ENCODE results near the gene RRP7A. TPM values are rescaled to one million over a fixed set of nuclear protein-coding genes. Genes with fewer than 3 reads are reported as not detected.
"Not testable (repeated sequence)": the region's sequence is repeated elsewhere in the genome, so short reads cannot be mapped to it uniquely, and the experiment has no call there.

RRP7A gene
- total RNA-seq, 8 experiments from 2014 or later, result 15.1 to 43.7 (median 29.1) TPM

GRCh38 chr22:42508327-42508974, 11.1 kb downstream of the RRP7A start:
- H3K4me1 ChIP-seq (replicated peaks in 1 of 2); in situ Hi-C loops (cut with MboI; ENCODE audit: low pct_unique_long_range_greater_than_20kb in 2 of 9, low sequenced_read_pairs in 9 of 9, unreplicated experiment in 9 of 9); H3K4me3 ChIP-seq; H3K27ac ChIP-seq: not testable (repeated sequence)
- 40 to 100% (median 50%) methylated on average over 1 to 5 of the region's 11 CpGs; no CpG with 5 or more reads in 5 of the 10 experiments for WGBS, 10 experiments
- ATAC-seq (replicated peaks in 6 of 8), result peak in 2 of 8 experiments; percentile 5 to 16

GRCh38 chr22:42500836-42501179, 18.8 kb downstream of the RRP7A start:
- Histone ChIP-seq H3K4me1 (replicated peaks in 1 of 2) (peaks cover 0 to 4% of the 10 kb centered on the region in 2 donors), H3K4me3 (no peak overlapping the region), H3K27ac (no peak overlapping the region)
- 100% methylated on average over 1 of the region's 26 CpGs; no CpG with 5 or more reads in 9 of the 10 experiments for WGBS, 10 experiments
- no peak for ATAC-seq (replicated peaks in 6 of 8)
- in situ Hi-C loops (cut with MboI; ENCODE audit: low pct_unique_long_range_greater_than_20kb in 2 of 9, low sequenced_read_pairs in 9 of 9, unreplicated experiment in 9 of 9), result no loop called here

- no peak overlapping the region for H3K27ac ChIP-seq
- WGBS, 10 experiments, result no CpG with 5 or more reads among the region's 56 CpGs
- in situ Hi-C loops (cut with MboI; ENCODE audit: low pct_unique_long_range_greater_than_20kb in 2 of 9, low sequenced_read_pairs in 9 of 9, unreplicated experiment in 9 of 9), result no loop called here
- peaks cover 0 to 4% of the 10 kb centered on the region in 2 donors for H3K4me1 ChIP-seq (replicated peaks in 1 of 2)
- no peak overlapping the region for H3K4me3 ChIP-seq
- peak; percentile 28 to 87 (median 80) for ATAC-seq (replicated peaks in 6 of 8)
These were observed 19.3 kb downstream of the RRP7A start for GRCh38 chr22:42500161-42500835.

GRCh38 chr22:42499773-42500160, 19.8 kb downstream of the RRP7A start:
- H3K4me3 ChIP-seq; in situ Hi-C loops (cut with MboI; ENCODE audit: low pct_unique_long_range_greater_than_20kb in 2 of 9, low sequenced_read_pairs in 9 of 9, unreplicated experiment in 9 of 9); H3K27ac ChIP-seq; H3K4me1 ChIP-seq (replicated peaks in 1 of 2); ATAC-seq (replicated peaks in 6 of 8): not testable (repeated sequence)
- 43 to 100% (median 90%) methylated on average over 5 to 8 of the region's 15 CpGs; no CpG with 5 or more reads in 4 of the 10 experiments for WGBS, 10 experiments

- H3K4me3 ChIP-seq; in situ Hi-C loops (cut with MboI; ENCODE audit: low pct_unique_long_range_greater_than_20kb in 2 of 9, low sequenced_read_pairs in 9 of 9, unreplicated experiment in 9 of 9); H3K4me1 ChIP-seq (replicated peaks in 1 of 2); H3K27ac ChIP-seq: not testable (repeated sequence)
- ATAC-seq (replicated peaks in 6 of 8), result peak in 1 of 8 experiments; percentile 36
- WGBS, 10 experiments, result 32 to 100% (median 48%) methylated on average over 1 to 4 of the region's 10 CpGs; no CpG with 5 or more reads in 2 of the 10 experiments
These were observed 24.0 kb downstream of the RRP7A start for GRCh38 chr22:42495533-42496141.

- Histone ChIP-seq H3K27ac (no peak overlapping the region), H3K4me3 (no peak overlapping the region), H3K4me1 (replicated peaks in 1 of 2) (no peaks in the 10 kb centered on the region)
- ATAC-seq (replicated peaks in 6 of 8), result peak in 1 of 8 experiments; percentile 52
- WGBS, 10 experiments, result 0 to 80% (median 46%) methylated on average over 1 to 6 of the region's 6 CpGs
- in situ Hi-C loops (cut with MboI; ENCODE audit: low pct_unique_long_range_greater_than_20kb in 2 of 9, low sequenced_read_pairs in 9 of 9, unreplicated experiment in 9 of 9), result no loop called here
These were observed 26.2 kb downstream of the RRP7A start for GRCh38 chr22:42493393-42493792.

- Histone ChIP-seq H3K4me3 (no peak overlapping the region), H3K27ac (no peak overlapping the region), H3K4me1 (replicated peaks in 1 of 2) (no peaks in the 10 kb centered on the region)
- 97 to 100% (median 100%) methylated on average over 1 to 7 of the region's 18 CpGs; no CpG with 5 or more reads in 7 of the 10 experiments for WGBS, 10 experiments
- in situ Hi-C loops (cut with MboI; ENCODE audit: low pct_unique_long_range_greater_than_20kb in 2 of 9, low sequenced_read_pairs in 9 of 9, unreplicated experiment in 9 of 9), result no loop called here
- ATAC-seq (replicated peaks in 6 of 8), result no peak
These were observed 27.3 kb downstream of the RRP7A start for GRCh38 chr22:42492323-42492690.

GRCh38 chr22:42490243-42490832, 29.3 kb downstream of the RRP7A start:
- no peak overlapping the region for H3K27ac ChIP-seq
- in situ Hi-C loops (cut with MboI; ENCODE audit: low pct_unique_long_range_greater_than_20kb in 2 of 9, low sequenced_read_pairs in 9 of 9, unreplicated experiment in 9 of 9), result no loop called here
- no peaks in the 10 kb centered on the region for H3K4me1 ChIP-seq (replicated peaks in 1 of 2)
- no peak overlapping the region for H3K4me3 ChIP-seq
- no peak for ATAC-seq (replicated peaks in 6 of 8)
- 0 to 100% (median 67%) methylated on average over 1 to 6 of the region's 8 CpGs; no CpG with 5 or more reads in 2 of the 10 experiments for WGBS, 10 experiments

- Histone ChIP-seq H3K4me3 (no peak overlapping the region), H3K4me1 (replicated peaks in 1 of 2) (no peaks in the 10 kb centered on the region), H3K27ac (no peak overlapping the region)
- ATAC-seq (replicated peaks in 6 of 8), result no peak
- WGBS, 10 experiments, result 20 to 100% (median 95%) methylated on average over 1 to 8 of the region's 10 CpGs; no CpG with 5 or more reads in 5 of the 10 experiments
- in situ Hi-C loops (cut with MboI; ENCODE audit: low pct_unique_long_range_greater_than_20kb in 2 of 9, low sequenced_read_pairs in 9 of 9, unreplicated experiment in 9 of 9), result no loop called here
These were observed 30.6 kb downstream of the RRP7A start for GRCh38 chr22:42489000-42489399.

GRCh38 chr22:42484506-42484905, 35.1 kb downstream of the RRP7A start:
- no peaks in the 10 kb centered on the region for H3K4me1 ChIP-seq (replicated peaks in 1 of 2)
- no peak overlapping the region for H3K27ac ChIP-seq
- ATAC-seq (replicated peaks in 6 of 8), result no peak
- WGBS, 10 experiments, result 13 to 90% (median 73%) methylated on average over 2 to 5 of the region's 6 CpGs; no CpG with 5 or more reads in 3 of the 10 experiments
- no peak overlapping the region for H3K4me3 ChIP-seq
- in situ Hi-C loops (cut with MboI; ENCODE audit: low pct_unique_long_range_greater_than_20kb in 2 of 9, low sequenced_read_pairs in 9 of 9, unreplicated experiment in 9 of 9), result no loop called here

- ATAC-seq (replicated peaks in 6 of 8), result peak in 5 of 8 experiments; percentile 57 to 91 (median 76)
These were observed 35.9 kb downstream of the RRP7A start for GRCh38 chr22:42483610-42484223.

GRCh38 chr22:42475122-42475521, 44.5 kb downstream of the RRP7A start:
- Histone ChIP-seq H3K4me3 (no peak overlapping the region), H3K4me1 (replicated peaks in 1 of 2) (no peaks in the 10 kb centered on the region), H3K27ac (no peak overlapping the region)
- no peak for ATAC-seq (replicated peaks in 6 of 8)
- WGBS, 10 experiments, result 83 to 90% (median 86%) methylated on average over 1 to 2 of the region's 2 CpGs; no CpG with 5 or more reads in 7 of the 10 experiments
- in situ Hi-C loops (cut with MboI; ENCODE audit: low pct_unique_long_range_greater_than_20kb in 2 of 9, low sequenced_read_pairs in 9 of 9, unreplicated experiment in 9 of 9), result no loop called here

More at GRCh38 chr22:42483610-42484223, 35.9 kb downstream of the RRP7A start:
- H3K27ac ChIP-seq; H3K4me1 ChIP-seq (replicated peaks in 1 of 2); in situ Hi-C loops (cut with MboI; ENCODE audit: low pct_unique_long_range_greater_than_20kb in 2 of 9, low sequenced_read_pairs in 9 of 9, unreplicated experiment in 9 of 9); H3K4me3 ChIP-seq: not testable (repeated sequence)
- no CpG with 5 or more reads among the region's 13 CpGs for WGBS, 10 experiments

Data from motor neuron (in vitro differentiated cells).